HG03045 (cell line): ENCODE results near the gene PDE3B.
A peak's percentile ranks its signal among the peaks of the same experiment; 100 is the strongest.

ENCODE experiments used
- ATAC-seq: cut with Tn5 transposase; IDR thresholded peaks from one replicate; pipeline ENCODE4 v1.9.1; 2021; ENCODE audit warnings: mild to moderate bottlenecking, moderate library complexity; ENCODE audit not compliant: unreplicated experiment

Gene PDE3B

DNA sequence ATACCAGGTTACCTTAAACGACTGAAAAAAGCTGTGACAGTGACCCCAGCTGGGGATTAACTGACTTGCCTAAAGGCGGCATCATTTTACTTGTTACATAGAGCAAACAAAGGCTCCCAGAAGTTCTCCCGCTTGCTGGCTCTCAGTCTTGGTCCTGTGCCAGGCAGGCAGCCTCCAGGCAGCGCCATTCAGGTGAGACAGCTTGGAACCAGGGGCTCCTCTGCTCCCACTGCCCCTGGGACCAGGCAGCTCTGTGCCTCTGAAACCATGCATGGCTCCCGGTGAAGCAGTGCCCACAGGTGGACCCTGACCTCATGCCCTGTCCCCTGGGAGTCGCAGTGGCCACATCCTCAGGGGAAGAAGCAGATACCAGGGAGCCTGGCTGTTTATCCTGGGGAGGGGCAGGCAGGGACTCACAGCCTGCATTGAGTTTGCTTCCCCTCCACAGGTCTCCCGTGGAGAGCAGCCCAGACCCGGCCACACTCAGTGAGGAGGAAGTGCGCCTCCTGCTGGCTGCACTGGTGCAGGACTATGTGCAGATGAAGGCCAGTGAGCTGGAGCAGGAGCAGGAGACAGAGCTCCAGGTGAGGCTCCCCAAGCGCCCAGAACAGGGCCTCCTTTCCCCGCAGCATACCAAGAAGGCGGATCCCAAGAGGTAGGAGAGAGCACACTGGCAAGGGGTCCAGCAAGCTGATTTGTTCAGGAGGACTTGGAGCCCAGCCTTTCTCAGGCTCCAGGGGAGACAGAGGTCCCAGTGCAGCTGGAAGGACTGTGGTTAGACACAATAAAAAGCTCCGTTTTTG, 264.0 kb downstream of the PDE3B start:
- peak; percentile 55 for ATAC-seq

DNA sequence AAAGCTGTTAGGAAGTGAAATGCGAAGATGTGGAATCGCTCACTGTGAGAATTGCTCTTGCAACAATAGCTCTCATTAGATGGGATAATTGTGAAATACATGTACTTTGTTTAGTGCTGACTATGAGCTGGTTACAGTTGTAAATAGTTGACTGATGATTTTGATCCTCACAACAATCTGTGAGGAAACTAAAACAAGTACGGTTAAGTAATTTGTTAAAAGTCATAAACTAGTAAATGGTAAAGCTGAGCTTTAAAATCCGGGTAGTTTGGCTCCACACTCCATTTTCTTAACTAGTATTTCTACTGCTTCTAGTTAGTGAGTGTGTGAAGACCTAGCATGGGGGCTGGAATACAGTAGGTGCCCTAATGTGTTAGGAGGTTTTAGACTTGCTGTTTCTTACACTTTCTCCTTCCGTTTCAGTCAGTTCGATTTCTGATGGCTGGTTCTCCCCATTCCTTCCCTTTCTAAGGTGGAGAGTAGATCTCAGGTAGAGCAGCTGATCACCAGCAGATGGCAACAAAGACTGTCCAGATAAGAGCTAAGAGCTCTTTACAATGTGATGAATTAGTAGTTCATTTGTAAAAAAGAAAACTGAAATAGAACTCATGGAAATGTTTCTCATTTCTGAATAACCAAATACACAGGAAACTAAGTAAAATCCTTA, 264.7 kb downstream of the PDE3B start:
- no peak for ATAC-seq

DNA sequence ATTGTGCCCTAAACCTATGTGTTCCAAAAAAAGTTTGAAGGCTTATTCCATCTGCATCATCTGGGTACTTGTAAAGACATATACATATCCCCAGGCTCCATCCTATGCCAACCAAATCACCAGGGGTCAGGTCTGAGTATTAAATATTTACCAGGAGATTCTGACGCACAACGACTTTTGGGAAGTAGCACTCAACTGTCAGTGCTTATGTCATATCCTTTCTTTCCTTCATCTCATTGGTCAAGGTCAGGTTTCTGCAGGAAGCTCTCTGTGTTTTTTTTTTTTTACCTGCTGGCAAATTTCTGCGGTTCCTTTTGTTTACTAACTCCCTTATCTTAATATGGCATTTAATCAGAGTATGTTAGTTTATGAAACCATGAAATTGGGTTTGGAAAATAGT, 270.9 kb downstream of the PDE3B start:
- ATAC-seq: no peak

DNA sequence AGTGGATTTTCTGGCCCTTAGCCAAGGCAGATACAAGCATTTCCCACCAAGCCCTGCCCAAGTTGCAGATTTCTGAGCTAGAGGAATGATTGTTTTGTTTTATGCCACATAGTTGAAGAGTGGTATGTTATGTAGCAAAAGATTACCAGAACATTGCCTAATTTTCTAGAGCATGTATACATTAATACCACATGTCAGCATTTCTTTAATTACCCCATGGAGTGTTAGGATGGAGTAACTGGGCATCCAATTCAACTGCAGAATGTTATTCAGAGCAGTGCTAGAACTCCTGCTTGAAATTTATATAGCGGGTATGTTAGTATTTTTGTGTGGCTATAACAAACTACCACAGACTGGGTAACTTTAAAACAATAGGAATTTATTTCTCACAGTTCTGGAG, 272.8 kb downstream of the PDE3B start:
- no peak for ATAC-seq
